ENCODE data around the gene MIPEP.

Gene MIPEP

GRCh38 chr13:23849670-23850069, 39.5 kb downstream of the MIPEP start:
- no peak for DNase-seq

DNA sequence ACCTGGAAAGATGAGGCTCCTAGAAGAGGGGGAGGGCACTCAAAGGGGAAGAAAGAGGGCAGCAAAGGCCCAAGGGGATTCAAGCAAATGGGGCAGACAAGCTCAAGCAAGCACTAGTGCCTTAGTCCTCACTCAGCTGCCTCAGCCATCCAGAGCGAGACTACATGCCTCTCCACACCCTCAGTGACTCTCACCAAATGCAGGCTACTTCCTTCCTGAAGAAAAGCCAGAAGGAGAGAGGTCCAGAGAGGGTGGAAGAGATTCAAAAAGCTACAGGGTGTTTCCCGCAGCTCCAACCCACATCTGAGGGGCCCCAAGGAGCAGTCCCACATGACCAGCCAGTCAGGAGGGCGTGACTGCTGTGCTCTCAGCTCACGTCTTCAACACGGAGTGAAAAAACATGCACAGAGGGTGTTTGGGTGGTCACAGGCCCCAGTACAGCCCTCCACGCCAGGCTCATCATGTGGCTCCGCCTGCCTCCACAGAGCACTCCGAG, 40.5 kb downstream of the MIPEP start:
- DNase-seq, result no peak

DNA sequence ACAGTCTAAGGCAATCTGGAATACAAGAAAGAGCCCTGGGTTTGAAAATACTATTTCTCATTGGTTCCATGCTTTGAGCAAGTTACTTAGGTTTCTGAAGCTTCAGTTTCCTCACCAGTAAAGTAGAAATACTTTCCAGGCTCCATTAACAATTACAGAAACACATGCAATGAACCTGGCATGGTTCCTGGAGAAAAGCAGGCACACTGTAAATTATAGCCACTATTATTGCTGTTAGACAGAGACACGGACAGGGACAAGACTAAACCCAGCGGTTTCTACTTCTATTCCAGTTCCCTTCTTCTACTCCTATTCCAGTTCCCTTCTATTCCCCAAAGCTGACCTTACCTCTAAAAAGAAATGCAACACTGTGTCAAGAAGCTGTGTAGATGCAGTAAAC, 41.2 kb downstream of the MIPEP start:
- DNase-seq, result no peak

GRCh38 chr13:23847497-23847896, 41.7 kb downstream of the MIPEP start:
- DNase-seq, result no peak

DNA sequence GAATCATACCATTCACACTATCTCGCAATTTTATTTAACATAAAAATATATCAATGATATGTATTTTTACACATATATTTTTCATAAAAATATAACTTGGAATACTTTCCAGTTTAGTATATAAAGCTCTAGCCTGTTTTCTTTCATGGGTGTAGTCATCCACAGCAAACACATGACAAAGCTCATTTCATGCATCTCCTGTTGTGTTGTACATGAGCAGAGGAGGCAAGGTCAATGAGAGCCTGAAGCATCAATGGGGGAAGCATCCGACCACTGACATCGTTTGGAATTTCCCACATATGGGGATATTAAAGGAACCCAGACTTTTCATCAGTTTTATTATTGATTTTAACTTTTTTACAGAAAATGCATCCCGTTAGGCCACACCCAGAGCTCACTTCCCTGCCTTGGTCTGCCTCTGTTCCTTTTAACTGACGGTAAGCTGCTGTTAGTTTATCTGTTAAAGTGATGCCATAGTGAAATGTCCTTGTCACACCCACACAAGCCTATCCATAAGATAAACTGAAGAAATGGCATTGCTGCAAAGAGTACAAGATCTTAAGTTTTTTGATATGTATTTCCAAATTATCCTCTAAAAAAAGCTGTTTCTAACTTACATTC, 44.0 kb downstream of the MIPEP start:
- no peak for DNase-seq

DNA sequence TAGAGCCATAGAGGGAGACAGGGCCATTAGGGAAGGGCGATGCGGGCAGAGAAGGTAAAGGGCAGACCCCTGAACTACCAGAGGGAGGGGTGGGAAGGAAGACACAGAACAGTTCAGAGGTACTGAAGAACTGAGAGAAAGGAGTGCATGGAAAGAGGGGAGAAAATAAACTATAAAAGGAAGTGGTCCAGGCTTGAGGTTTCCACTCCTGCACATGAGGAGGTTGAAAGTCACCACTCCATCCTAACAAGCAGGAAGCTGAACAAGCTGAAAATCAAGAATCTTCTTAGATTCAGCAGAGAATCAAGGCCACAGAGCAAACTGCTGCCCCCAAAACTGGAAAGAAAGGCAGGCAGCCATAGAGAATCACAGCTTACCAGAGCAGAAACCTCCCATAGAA, 45.1 kb downstream of the MIPEP start:
- DNase-seq, result no peak

GRCh38 chr13:23843436-23843835, 45.8 kb downstream of the MIPEP start:
- DNase-seq, result no peak

DNA sequence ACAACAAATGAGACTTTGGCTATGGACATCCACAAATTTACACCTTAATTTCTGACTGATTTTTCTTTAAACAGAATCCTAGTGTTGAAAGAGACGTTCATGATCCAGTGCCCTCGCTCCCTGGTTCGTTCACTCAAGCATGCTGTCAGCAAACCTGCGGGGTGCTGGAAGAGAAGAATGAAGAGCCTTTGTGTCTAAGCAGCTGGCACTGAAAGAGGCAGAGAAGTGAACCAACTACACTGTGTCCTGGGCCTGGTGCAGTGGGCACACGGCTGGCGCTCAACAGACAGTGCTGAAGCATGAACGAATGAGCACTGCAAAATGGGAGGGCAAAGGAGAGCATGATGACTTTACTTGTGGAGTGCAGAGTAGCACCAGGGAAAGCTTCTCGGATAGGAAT, 46.8 kb downstream of the MIPEP start:
- peak; percentile 32 for DNase-seq

DNA sequence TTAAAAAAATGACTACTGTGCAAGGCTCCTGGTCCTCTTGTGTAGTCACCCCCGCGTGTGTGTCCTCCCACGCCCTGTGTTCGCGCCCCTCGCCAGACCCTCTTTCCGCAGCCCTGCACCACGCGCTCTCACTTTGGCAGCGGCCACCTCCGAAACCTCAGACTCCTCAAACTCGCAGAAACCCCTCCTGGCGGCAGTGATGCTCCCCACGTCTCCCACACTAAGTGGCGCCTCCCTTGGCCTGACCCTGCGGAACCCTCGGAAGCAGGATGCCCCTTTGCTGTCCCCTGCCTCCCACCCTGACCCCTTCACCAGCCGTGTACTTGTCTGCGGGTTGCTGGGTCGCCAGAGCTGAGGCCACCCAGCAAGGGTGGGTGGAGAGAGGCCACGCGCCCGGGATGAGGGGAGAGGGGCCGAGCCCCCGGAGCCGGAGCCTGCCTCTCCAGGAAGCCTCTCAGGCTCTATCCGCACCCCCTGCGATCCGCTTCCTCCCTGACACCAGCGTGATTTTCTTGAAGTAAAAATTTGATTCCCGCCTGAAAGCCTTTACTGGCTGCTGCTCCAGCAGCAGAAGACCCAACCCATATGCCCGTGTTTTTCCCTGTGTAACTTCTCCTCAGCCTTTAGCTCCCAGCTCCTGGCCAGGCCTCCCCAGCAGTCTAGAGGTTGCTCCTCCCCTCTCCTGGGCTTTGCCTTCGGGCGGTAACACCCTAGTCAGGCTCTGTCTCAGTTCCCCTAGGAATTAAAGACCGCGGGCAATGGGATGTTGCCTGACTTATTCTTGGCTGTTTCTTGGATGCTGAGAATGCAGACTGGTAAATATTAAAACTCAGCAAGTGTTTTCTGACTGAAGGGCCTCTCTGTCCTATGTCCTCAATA, 55.2 kb downstream of the MIPEP start:
- no peak for DNase-seq

GRCh38 chr13:23828866-23829265, 60.3 kb downstream of the MIPEP start:
- DNase-seq, result no peak

DNA sequence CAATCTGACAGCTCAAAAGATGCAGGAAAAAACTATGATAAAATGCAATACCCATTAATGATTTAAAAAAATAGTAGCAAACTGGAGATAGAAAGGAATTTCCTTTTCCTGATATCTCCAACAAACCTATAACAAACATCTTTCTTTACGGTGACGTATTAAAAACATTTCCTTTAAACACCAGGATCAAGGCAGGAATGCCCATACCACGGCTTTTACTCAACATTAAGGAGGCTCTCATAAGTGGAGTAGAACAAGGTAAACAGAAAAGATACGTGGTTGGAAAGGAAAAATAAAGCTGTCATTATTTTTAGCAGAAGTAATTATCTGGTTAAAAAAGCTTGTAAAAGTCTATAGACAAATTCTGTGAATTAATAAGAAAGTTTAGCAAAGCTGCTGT, 61.1 kb downstream of the MIPEP start:
- DNase-seq, result no peak

DNA sequence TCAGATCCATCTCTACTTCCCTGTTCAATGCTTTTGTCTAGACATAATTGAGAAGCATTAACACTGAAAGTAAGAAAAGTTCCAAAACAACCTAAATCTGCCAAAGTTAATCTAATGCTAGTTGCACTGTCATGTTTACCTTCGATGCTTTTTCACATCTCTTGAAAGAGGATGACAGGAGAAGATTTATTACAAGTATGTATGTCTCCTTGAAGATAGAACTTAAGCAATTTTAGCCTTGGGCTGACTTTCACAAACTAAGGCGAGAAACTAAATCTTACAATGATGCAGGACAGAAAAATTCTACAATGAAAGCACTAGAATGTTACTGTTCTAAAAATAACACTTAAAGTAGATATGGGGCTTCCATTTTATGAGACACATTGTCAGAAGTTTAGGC, 64.0 kb downstream of the MIPEP start:
- DNase-seq, result no peak

- no peak for DNase-seq
These were observed 64.8 kb downstream of the MIPEP start for GRCh38 chr13:23824371-23824770.

- no peak for DNase-seq
These were observed 66.9 kb downstream of the MIPEP start for GRCh38 chr13:23822252-23822824.

GRCh38 chr13:23820530-23820929, 68.7 kb downstream of the MIPEP start:
- DNase-seq, result no peak

DNA sequence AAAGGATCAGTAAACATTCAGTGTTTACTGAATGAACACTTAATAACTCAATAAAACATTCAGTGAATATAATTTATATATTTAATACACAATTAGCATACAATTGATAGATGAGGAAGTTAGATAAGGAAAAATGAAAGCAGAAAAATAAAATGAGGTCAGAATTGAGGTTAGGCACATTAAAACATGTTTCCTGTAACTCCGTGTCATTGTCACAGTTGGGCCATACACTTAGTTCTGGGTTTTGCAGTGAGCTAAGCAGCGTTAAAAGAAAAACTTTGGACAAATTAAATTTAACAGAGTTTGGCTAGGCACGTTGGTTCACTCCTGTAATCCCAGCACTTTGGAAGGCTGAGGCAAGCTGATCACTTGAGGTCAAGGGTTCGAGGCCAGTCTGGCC, 71.4 kb downstream of the MIPEP start:
- no peak for DNase-seq

GRCh38 chr13:23817136-23817535, 72.1 kb downstream of the MIPEP start:
- no peak for DNase-seq

DNA sequence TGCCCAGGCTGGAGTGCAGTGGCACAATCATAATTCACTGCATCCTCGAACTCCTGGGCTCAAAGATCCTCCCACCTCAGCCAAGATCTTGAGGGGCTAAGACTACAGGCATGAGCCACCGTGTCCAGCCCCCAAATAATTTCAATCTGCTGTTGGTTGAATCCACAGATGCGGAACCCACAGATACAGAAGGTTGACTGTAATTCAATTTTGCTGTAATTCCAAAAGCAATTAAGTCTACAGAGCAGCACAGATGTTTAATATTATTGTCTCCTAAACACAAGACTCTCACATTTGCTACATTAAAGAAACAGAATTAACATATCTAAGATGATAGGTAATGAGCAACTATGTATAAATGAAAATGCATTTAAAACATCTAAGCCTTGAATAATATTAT, 75.6 kb downstream of the MIPEP start:
- no peak for DNase-seq

DNA sequence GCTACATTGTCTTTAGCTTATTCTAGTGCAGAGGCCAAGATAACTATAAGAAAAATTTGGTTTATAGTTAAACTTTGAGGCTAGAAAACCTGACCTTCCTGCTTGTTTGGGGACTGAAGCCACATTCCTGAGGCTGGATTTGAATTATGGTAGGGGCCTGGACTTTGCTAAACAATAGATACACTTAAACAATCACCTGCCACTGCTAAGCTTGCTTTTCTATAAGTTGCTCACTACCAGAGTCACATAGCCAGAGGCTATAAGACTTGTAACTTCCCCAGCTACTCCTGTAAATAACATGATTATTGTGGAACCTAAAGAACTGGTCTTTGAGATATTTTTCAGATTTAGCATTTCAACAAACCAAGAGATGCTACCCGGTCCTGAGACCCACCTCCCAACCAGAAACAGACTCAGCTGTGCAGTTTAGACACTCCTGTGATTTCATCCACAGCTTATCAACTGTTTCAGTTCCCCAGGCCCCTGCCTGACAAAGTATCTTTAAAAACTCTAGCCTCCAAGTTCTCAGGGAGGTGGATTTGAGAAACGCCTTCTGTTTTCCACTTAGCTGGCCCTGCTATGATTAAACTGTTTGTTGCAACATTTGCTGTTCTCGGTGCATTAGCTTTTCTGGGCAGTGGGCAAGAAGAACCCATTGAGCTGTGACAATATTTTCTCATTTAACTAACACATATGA, 77.7 kb downstream of the MIPEP start:
- no peak for DNase-seq

DNA sequence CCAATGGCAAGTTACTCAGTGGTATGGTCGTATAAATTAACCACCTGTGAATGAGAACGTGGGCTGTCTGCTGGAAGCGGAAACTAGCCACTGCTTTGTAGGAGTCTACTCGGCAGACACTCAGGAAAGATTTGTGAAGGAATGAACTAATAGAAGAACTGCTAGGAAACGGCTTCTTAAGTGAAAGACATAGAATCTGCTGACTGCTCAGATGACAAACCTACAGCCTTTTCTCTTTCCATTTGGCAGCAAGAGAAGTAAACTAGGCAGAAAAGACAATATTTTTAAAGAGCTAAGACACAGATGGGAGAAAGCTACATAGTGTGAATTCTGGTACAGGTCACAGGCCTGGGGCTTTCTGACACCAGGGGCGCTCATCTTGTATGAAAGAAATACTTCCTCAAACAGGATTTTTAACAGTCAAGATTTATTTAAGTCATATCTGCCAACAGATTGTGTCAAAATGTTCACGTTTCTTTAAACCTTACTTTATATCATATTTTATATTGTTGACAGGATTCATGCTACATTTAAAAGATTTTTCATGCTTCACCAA, 78.4 kb downstream of the MIPEP start:
- DNase-seq, result no peak

- DNase-seq, result no peak
These were observed 80.4 kb downstream of the MIPEP start for GRCh38 chr13:23808803-23809202.

DNA sequence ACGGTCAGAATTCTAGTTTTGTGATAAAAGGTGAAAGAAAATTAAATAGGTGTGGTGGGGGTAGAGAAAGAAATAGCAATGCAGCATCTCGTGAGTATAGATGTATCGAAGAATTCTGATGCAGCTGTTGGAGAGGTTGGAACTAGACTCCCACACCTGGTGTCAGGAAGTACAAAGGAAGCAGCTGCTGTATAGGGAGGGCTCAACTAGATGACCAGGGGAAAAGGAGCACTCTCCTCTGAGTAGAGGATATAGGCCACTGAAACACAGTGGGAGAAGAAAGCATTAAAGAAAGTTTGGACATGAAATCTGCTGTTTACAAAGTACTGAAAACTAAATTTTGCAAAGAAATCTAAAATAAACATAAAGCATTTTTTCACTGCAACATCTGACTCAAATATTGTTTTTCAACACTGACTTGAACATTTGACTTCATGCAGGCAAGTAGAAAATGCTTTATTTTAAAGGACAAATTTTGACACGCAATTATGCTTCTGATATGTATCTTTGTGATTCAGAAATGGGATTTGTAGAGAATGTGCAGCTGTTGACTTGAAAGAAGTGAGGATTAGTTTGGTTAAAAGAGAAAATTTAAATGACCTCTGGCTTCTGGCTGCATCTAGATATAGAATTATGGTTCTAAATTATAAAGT, 82.2 kb downstream of the MIPEP start:
- DNase-seq, result no peak

DNA sequence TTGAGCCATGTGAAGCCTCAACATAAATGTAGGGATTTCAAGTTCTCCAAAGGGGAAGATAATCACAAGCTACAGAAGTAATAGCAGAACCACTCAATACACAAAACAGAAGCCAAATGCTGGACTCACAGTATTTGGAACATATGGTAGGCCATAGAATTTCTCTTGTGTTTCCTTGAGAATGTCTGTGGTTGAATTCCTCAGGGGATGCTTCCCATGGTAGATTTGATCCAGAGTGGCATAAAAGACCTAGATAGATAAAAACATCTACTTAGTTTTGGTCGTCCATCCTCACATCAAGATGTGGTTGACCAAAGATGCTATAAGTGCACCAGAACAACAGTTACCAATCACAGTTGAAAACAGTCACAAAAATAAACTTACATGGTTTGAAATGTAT, 83.4 kb downstream of the MIPEP start:
- DNase-seq, result no peak
